ENCODE results near the gene RASAL2. TPM values are rescaled to one million over a fixed set of nuclear protein-coding genes. Genes with fewer than 3 reads are reported as not detected.

The RASAL2 gene
- total RNA-seq, 5 donors from 2014 or later (not counting 1 experiment from before 2014, with no cell fraction given) = 0.05 to 0.19 (median 0.11) TPM; not detected in 1

DNA sequence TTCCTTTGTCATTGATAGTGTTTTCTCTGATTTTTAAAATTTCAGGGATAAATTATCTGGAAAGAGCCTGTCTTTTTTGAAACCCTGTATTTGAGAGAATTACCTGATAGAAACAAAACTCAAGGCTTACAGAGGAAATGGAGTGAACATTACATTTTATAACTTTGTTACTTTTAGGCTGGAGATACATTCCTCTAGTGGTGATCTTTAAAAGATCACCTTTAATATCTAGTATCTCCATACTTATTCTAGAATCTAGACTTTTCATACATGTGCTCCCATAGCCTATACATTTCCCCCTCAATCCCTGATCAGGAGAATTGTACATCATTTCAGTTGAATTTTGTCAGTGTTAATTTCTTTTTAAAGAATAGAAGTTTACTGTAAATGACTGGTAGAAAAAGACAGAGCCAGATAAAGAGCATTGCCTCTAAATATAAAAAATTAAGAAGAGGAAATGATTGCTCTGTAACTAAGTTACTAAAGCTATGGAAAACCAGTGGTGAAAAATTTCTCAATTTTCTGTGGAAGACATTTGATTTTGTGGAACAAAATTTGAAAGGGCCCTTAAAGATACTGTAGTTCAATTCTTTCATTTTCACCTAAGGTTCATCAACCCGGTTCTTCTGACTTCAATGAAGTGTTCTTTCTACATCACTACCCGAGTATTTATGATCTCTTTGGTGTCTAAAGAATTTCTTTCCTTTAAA lies 33.7 kb downstream of the RASAL2 start:
- Mint-ChIP-seq H3K4me1 (no peaks in the 10 kb centered on the region), H3K36me3 (no peaks in the 10 kb centered on the region), H3K27ac (no peak overlapping the region), H3K9me3 (peaks cover 0 to 4% (median 0%) of the 10 kb centered on the region in 3 donors), H3K27me3 (no peaks in the 10 kb centered on the region), H3K4me3 (no peak overlapping the region)
- ChIA-PET POLR2A (no interaction called here), CTCF (no interaction called here)
- Histone ChIP-seq H3K4me3 (ENCODE audit: control insufficient read depth in 1 of 2, extremely low read depth in 1 of 2, low read length in 1 of 2) (no peak overlapping the region), H3K36me3 (ENCODE audit: control insufficient read depth in 2 of 2, extremely low read depth in 1 of 2, insufficient read depth in 1 of 2, low read length in 1 of 2) (no peaks in the 10 kb centered on the region), H3K27ac (ENCODE audit: low read length) (no peak overlapping the region), H3K27me3 (replicated peaks in 1 of 2; ENCODE audit: control insufficient read depth in 2 of 2, extremely low read depth in 1 of 2, insufficient read depth in 2 of 2, low read length in 1 of 2) (no peaks in the 10 kb centered on the region), H3K4me1 (ENCODE audit: control insufficient read depth in 1 of 2, extremely low read depth in 1 of 2, insufficient read depth in 2 of 2, low read length in 2 of 2) (no peaks in the 10 kb centered on the region), H3K9me3 (no peaks in the 10 kb centered on the region)
- ATAC-seq (replicated peaks in 1 of 4) = no peak
- no peak for DNase-seq
- WGBS (ENCODE audit: insufficient coverage) = no CpG with 5 or more reads among the region's 2 CpGs

DNA sequence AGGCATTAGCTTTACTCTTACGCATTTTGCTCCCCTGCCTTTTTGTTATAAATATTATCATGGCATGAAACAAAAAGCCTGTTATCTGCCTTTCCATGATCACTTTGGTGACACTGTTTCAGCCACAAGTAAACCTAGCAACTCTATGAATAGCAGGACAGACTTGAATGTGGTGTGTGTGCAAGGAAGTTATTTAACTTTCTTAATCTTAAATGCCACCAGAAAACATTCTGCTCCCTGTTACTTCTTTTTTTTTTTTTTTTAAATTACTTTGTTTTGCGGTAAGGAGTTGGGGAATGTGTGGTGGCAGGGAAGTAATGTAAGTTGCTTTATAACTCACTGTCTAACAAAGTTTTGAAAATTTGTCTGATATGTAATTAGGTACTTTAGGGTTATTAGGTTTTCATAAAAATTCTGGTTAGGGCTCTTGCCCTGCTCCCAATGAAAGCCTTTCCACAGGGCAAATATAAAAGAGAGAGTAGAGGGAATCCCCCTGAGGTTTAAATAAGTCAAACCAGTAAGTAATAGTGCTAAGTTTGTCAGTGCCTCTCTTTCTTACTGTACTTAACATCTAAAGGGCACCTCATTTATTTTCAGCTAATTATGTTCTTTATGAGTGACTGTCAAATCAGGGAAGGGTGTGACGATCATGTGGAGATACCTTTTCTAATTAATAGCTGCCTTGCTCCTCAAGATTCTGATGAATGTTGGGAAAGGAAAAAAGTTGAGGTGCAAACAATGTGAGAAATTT lies 39.5 kb downstream of the RASAL2 start:
- ChIA-PET POLR2A (no interaction called here), CTCF (no interaction called here)
- no peak overlapping the region for H3K4me3 Mint-ChIP-seq
- no peaks in the 10 kb centered on the region for H3K36me3 Mint-ChIP-seq
- no peak overlapping the region for H3K27ac Mint-ChIP-seq
- Histone ChIP-seq H3K36me3 (ENCODE audit: control insufficient read depth in 2 of 2, extremely low read depth in 1 of 2, insufficient read depth in 1 of 2, low read length in 1 of 2) (no peaks in the 10 kb centered on the region), H3K4me1 (ENCODE audit: control insufficient read depth in 1 of 2, extremely low read depth in 1 of 2, insufficient read depth in 2 of 2, low read length in 2 of 2) (no peaks in the 10 kb centered on the region), H3K27me3 (replicated peaks in 1 of 2; ENCODE audit: control insufficient read depth in 2 of 2, extremely low read depth in 1 of 2, insufficient read depth in 2 of 2, low read length in 1 of 2) (no peaks in the 10 kb centered on the region), H3K4me3 (ENCODE audit: control insufficient read depth in 1 of 2, extremely low read depth in 1 of 2, low read length in 1 of 2) (no peak overlapping the region), H3K27ac (ENCODE audit: low read length) (no peak overlapping the region), H3K9me3 (no peaks in the 10 kb centered on the region)
- H3K27me3 Mint-ChIP-seq = no peaks in the 10 kb centered on the region
- ATAC-seq (replicated peaks in 1 of 4) = no peak
- H3K9me3 Mint-ChIP-seq = peaks cover 0 to 4% (median 3%) of the 10 kb centered on the region in 3 donors
- no peaks in the 10 kb centered on the region for H3K4me1 Mint-ChIP-seq
- no peak for DNase-seq
- 60% methylated on average over 1 of the region's 3 CpGs for WGBS (ENCODE audit: insufficient coverage)

DNA sequence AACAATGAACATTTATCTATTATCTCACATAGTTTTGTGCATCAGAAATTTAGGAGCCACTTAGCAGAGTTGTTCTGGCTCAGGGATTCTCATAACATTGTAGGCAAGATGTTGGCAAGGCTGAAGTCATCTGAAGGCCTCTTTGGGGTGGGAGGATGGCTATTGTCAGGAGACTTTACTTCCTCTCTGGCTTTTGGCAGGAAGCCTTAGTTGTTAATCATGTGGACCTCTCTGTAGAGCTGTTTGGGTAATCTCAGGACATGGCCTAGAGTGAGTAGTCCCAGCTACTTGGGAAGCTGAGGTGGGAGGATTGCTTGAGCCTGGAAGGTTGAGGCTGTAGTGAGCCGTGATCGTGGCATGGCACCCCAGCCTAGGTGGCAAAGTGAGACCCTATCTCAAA lies 40.2 kb downstream of the RASAL2 start:
- H3K36me3 Mint-ChIP-seq = no peaks in the 10 kb centered on the region
- Histone ChIP-seq H3K36me3 (ENCODE audit: control insufficient read depth in 2 of 2, extremely low read depth in 1 of 2, insufficient read depth in 1 of 2, low read length in 1 of 2) (no peaks in the 10 kb centered on the region), H3K9me3 (no peaks in the 10 kb centered on the region), H3K27me3 (replicated peaks in 1 of 2; ENCODE audit: control insufficient read depth in 2 of 2, extremely low read depth in 1 of 2, insufficient read depth in 2 of 2, low read length in 1 of 2) (no peaks in the 10 kb centered on the region), H3K27ac (ENCODE audit: low read length) (no peak overlapping the region), H3K4me1 (ENCODE audit: control insufficient read depth in 1 of 2, extremely low read depth in 1 of 2, insufficient read depth in 2 of 2, low read length in 2 of 2) (no peaks in the 10 kb centered on the region), H3K4me3 (ENCODE audit: control insufficient read depth in 1 of 2, extremely low read depth in 1 of 2, low read length in 1 of 2) (no peak overlapping the region)
- H3K4me3 Mint-ChIP-seq = no peak overlapping the region
- ChIA-PET POLR2A (no interaction called here), CTCF (no interaction called here)
- H3K27me3 Mint-ChIP-seq = no peaks in the 10 kb centered on the region
- no peaks in the 10 kb centered on the region for H3K4me1 Mint-ChIP-seq
- no peak overlapping the region for H3K27ac Mint-ChIP-seq
- DNase-seq (no peak), ATAC-seq (replicated peaks in 1 of 4) (no peak)
- peaks cover 0 to 4% (median 3%) of the 10 kb centered on the region in 3 donors for H3K9me3 Mint-ChIP-seq
- 42% methylated on average over 2 of the region's 2 CpGs for WGBS (ENCODE audit: insufficient coverage)

DNA sequence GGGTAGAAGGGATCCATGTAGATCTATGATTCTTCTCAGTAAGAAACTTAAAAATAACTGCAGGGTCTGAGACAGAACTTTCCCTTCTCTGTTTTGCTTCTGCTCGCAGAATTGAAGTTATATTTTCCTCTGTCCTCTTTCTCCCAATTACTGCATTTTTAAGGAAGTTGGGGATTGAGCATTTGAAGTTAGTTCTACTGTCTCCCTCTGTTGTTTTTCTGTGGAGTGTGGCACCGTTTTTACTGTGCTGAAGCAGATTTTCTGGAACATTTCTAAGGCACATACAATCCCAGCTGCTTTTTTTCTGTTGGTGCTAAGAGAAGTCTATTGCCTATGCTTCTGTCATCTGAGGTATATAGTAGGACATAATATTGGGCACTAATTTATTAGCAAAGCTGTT lies 43.3 kb downstream of the RASAL2 start:
- H3K27me3 ChIP-seq (replicated peaks in 1 of 2; ENCODE audit: control insufficient read depth in 2 of 2, extremely low read depth in 1 of 2, insufficient read depth in 2 of 2, low read length in 1 of 2) = no peaks in the 10 kb centered on the region
- ChIA-PET POLR2A (no interaction called here), CTCF (no interaction called here)
- H3K27ac ChIP-seq (ENCODE audit: low read length) = no peak overlapping the region
- H3K36me3 ChIP-seq (ENCODE audit: control insufficient read depth in 2 of 2, extremely low read depth in 1 of 2, insufficient read depth in 1 of 2, low read length in 1 of 2) = no peaks in the 10 kb centered on the region
- Mint-ChIP-seq H3K4me3 (no peak overlapping the region), H3K27ac (no peak overlapping the region), H3K4me1 (no peaks in the 10 kb centered on the region), H3K9me3 (peaks cover 0 to 14% (median 0%) of the 10 kb centered on the region in 3 donors), H3K27me3 (no peaks in the 10 kb centered on the region), H3K36me3 (no peaks in the 10 kb centered on the region)
- no CpG with 5 or more reads among the region's 2 CpGs for WGBS (ENCODE audit: insufficient coverage)
- no peaks in the 10 kb centered on the region for H3K4me1 ChIP-seq (ENCODE audit: control insufficient read depth in 1 of 2, extremely low read depth in 1 of 2, insufficient read depth in 2 of 2, low read length in 2 of 2)
- no peak for DNase-seq
- H3K4me3 ChIP-seq (ENCODE audit: control insufficient read depth in 1 of 2, extremely low read depth in 1 of 2, low read length in 1 of 2) = no peak overlapping the region
- no peaks in the 10 kb centered on the region for H3K9me3 ChIP-seq
- ATAC-seq (replicated peaks in 1 of 4) = no peak

DNA sequence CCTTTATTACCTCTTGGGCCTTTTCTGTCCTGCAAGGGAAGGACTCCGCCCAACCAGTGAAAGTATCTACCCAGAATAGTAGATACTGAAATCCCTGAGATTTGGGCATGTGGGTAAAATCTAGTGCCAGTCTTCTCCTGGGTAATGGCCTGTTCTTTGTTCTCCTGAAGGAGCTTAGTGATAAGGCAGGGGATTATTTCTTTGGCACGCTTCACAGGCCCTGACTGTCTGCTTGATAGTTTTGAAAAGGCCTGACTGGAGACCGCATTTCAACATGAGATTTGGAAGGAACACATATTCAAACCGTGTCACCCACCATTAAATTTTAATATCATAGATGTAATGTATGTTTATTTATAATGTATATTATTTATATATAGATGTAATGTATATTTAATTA lies 48.9 kb downstream of the RASAL2 start:
- no CpG with 5 or more reads among the region's 4 CpGs for WGBS (ENCODE audit: insufficient coverage)
- ChIA-PET POLR2A (interaction anchor here in 1 of 2 donors (0.6 kb wide), 1 partner anchor 13 kb away, joined by 4 read pairs; no protein-coding TSS in a partner anchor), CTCF (no interaction called here)
- Histone ChIP-seq H3K4me1 (ENCODE audit: control insufficient read depth in 1 of 2, extremely low read depth in 1 of 2, insufficient read depth in 2 of 2, low read length in 2 of 2) (no peaks in the 10 kb centered on the region), H3K27me3 (replicated peaks in 1 of 2; ENCODE audit: control insufficient read depth in 2 of 2, extremely low read depth in 1 of 2, insufficient read depth in 2 of 2, low read length in 1 of 2) (no peaks in the 10 kb centered on the region), H3K9me3 (no peaks in the 10 kb centered on the region), H3K4me3 (ENCODE audit: control insufficient read depth in 1 of 2, extremely low read depth in 1 of 2, low read length in 1 of 2) (no peak overlapping the region), H3K36me3 (ENCODE audit: control insufficient read depth in 2 of 2, extremely low read depth in 1 of 2, insufficient read depth in 1 of 2, low read length in 1 of 2) (no peaks in the 10 kb centered on the region), H3K27ac (ENCODE audit: low read length) (no peak overlapping the region)
- DNase-seq = no peak
- Mint-ChIP-seq H3K27ac (no peak overlapping the region), H3K27me3 (no peaks in the 10 kb centered on the region), H3K4me3 (no peak overlapping the region), H3K36me3 (no peaks in the 10 kb centered on the region), H3K4me1 (no peaks in the 10 kb centered on the region), H3K9me3 (peaks cover 0 to 13% (median 0%) of the 10 kb centered on the region in 3 donors)
- ATAC-seq (replicated peaks in 1 of 4) = no peak

DNA sequence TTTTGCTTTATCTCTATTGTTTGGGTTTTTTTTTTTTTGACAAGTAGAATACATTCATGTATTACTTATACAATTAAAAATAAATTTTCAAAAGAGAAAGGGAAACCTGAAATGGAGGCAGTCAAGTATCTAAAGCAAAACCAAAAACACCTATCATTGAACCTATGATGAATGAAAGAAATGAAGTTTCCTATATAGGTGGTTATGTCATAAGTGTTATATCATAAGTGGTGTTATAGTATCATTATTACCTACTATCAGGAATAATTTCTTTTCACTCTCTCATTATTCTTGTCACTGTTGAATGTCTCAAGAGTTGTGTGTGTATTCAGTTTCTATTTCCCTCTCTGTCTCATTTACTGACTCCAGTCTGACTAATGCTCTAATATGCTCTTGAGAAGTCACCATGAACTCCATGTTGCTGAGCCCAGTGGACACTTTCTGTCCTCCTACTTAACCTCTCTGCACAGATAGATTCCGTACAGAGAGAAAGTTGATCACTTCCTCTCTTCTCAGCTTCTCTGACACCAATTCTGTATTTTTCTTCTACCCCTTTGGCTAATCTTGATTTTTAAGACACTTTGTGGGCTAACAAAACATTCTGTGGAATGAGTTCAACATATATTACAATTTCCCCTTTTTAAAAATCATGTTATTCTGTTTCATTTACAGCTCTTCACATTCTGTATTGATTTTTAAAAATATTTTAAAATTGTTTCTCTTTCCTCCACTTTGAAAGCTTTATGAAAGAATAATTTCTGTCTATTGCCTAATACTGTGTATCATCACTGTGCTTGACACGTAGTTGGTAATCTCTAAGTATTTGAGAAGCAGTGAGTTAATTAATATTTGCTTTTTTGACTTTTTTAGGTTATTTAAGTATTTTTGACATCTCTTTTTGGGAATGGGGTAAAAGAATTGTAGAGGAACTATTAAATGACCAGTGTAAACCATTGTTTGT lies 50.1 kb downstream of the RASAL2 start:
- peaks cover 0 to 13% (median 0%) of the 10 kb centered on the region in 3 donors for H3K9me3 Mint-ChIP-seq
- Histone ChIP-seq H3K36me3 (ENCODE audit: control insufficient read depth in 2 of 2, extremely low read depth in 1 of 2, insufficient read depth in 1 of 2, low read length in 1 of 2) (no peaks in the 10 kb centered on the region), H3K4me3 (ENCODE audit: control insufficient read depth in 1 of 2, extremely low read depth in 1 of 2, low read length in 1 of 2) (no peak overlapping the region), H3K9me3 (no peaks in the 10 kb centered on the region), H3K27me3 (replicated peaks in 1 of 2; ENCODE audit: control insufficient read depth in 2 of 2, extremely low read depth in 1 of 2, insufficient read depth in 2 of 2, low read length in 1 of 2) (no peaks in the 10 kb centered on the region), H3K4me1 (ENCODE audit: control insufficient read depth in 1 of 2, extremely low read depth in 1 of 2, insufficient read depth in 2 of 2, low read length in 2 of 2) (no peaks in the 10 kb centered on the region), H3K27ac (ENCODE audit: low read length) (no peak overlapping the region)
- WGBS (ENCODE audit: insufficient coverage) = 100% methylated on average over 1 of the region's 2 CpGs
- ChIA-PET CTCF (interaction anchor here in 1 of 2 donors (0.5 kb wide), 1 partner anchor 1364 kb away, joined by 3 read pairs; no protein-coding TSS in a partner anchor), POLR2A (no interaction called here)
- DNase-seq (no peak), ATAC-seq (replicated peaks in 1 of 4) (no peak)
- H3K36me3 Mint-ChIP-seq = no peaks in the 10 kb centered on the region
- H3K27ac Mint-ChIP-seq = no peak overlapping the region
- no peaks in the 10 kb centered on the region for H3K27me3 Mint-ChIP-seq
- H3K4me3 Mint-ChIP-seq = no peak overlapping the region
- no peaks in the 10 kb centered on the region for H3K4me1 Mint-ChIP-seq

All from T-cell (primary cell).